NK-92 (cell line): ENCODE data around the gene PRKAR1B.

Experiments
- DNase-seq: peaks from one replicate; lab custom pipeline; 2025; ENCODE audit not compliant: unreplicated experiment; lab: John Stamatoyannopoulos, UW

The PRKAR1B gene

DNA sequence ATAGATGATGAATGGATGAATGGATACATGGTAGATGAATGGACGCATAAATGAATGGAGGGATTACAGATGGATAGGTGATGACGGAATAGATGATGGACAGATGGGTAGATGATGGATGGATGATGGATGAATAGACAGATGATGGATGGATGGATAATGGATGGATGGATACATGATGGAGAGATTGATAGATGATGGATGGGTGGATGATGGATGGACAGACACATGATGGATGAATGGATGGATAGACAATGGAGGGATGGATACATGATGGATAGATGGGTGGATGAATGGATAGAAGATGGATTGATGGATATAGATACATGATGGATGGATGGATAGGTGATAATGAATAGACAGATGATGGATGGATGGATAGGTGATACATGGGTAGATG, 198.6 kb downstream of the PRKAR1B start:
- DNase-seq: no peak

DNA sequence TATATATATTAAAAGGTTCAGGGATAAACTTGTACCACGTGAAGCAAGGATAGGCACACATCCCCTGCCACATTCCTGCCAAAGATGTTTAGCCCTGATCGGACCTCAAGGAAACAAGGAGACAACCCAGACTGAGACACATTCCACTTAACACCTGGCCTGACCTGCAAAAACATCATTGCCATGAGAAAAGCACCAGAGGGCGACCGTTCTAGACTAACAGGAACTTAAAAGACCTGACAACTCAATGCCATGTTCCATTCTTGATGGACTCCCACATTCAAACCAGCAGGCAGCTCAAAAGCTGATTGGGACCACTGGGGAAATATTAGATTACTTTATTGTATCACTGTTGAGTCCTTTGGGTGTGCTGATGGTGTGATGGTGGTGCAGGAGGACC, 199.4 kb downstream of the PRKAR1B start:
- DNase-seq: no peak

DNA sequence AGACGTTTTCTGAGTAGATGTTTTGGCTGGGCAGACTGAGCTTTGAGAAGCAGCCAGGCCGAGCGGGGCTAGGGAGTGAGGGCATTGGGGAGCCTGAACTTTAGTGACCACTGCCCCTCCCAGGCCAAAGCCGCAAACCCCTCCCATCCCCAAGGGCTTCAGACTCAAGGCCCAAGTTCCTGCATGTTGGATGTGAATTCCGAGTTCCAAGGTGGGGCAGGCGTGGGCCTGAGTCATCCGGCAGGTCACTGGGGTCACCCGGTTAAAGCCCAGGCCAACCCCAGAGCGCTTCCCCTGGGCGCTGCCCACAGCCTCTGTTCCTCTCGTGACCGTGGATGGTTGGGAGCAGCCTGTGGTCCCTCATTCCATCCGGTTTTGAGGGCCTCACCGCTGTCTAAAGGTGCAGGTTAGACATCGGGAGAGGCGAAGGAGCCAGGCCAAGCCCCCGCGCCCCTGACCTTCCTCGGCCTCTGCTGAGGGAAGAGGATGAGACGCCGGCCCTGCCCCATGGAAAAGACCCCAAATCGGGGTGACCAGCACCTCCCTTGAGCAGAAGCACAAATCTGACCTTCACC, 200.5 kb downstream of the PRKAR1B start:
- no peak for DNase-seq

DNA sequence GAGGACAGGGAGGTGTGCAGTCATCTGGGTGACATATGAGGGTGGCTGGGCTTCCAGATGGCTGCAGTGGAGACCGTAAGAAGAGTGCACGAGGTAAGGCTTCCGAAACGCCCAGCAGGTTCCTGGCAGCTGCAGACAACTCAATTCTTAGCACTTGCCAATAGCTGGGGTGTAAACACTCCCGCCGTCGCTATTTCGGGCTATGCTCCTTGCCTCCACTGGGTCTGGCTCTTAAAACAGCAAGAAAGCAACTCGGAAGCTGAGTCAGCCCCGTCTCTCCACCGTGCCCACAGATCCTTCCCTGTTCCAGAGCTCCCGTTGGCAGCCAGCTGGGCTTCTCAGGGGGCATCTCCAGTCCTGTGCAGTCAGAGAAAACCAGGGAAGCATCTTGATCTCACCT, 201.3 kb downstream of the PRKAR1B start:
- no peak for DNase-seq

DNA sequence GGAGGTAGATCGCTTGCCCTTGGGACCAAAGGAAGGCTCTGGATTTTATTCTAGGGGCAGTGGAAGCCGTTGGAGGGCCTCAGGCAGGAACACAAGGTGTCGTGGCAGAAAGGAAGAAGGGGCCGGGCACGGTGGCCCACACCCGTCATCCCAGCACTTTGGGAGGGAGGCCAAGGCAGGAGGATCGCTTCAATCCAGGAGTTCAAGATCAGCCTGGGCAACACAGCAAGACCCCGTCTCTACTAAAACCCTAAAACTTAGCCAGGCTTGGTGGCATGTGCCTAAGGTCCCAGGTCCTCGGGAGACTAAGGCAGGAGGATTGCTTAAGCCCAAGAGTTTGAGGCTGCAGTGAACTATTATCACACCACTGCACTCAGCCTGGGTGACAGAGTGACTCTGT, 202.3 kb downstream of the PRKAR1B start:
- DNase-seq: no peak

DNA sequence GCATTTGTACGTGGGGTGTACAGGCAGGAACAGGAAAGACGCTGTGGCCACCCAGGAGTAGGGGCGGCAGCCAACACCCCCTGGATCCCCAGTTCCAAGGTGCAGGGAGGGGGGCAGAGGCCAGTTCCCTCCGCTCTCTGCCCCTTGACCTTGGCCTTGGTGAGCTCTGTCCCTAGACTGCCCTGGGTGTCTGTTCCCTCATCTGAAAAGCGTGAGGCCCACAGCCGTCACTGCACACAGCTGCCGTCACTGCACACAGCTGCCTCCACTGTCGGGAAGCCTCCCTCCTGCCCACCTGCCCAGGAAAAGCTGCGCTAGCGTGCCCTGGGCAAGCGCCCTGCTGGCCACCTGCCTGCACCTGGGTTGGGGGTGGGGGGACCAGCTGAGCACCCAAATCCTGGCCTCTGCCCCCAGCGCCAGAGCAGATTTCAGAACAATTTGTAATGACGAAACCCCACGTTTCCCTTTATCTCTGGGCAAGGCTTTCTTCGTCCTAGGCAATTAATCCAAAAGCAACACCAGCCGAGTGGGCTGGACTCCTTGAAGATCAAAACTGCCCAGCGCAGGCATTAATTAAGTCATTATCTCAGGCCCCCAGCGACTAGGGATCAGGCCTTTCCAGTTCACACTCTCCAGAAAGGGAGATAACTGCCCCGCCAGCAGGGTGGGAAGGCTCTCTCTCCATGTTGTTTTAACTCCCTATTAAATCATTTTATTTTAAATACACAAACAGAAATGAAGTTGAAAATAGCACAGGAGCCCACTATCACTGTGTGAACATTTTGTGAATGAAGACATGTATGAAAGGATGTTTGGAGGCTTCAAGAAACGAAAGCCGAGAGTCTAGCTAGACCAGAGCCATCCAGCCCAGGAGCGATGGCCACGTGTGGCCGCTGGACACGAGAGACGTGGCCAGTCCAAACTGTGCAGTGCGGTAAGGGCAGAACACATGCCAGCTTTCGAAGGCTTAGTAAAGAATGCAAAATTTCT, 203.4 kb downstream of the PRKAR1B start:
- no peak for DNase-seq

DNA sequence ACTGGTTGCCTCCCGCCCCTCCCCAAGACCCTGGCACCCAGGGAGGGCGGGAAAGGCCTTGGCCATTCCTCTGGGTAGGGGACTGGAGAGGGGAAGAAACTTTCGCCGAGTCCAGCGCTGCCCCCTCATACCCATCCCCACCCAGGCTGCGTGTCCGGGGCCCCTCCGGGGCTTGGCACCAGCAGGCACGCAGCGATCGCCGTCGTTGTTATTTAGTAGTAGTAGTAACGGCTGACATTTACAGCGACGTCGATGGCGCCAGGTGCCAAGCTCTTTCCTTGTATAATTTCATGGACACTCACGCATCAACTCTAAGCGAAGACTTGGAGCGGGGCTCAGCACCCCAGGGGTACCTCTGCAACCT, 204.1 kb downstream of the PRKAR1B start:
- DNase-seq: no peak

DNA sequence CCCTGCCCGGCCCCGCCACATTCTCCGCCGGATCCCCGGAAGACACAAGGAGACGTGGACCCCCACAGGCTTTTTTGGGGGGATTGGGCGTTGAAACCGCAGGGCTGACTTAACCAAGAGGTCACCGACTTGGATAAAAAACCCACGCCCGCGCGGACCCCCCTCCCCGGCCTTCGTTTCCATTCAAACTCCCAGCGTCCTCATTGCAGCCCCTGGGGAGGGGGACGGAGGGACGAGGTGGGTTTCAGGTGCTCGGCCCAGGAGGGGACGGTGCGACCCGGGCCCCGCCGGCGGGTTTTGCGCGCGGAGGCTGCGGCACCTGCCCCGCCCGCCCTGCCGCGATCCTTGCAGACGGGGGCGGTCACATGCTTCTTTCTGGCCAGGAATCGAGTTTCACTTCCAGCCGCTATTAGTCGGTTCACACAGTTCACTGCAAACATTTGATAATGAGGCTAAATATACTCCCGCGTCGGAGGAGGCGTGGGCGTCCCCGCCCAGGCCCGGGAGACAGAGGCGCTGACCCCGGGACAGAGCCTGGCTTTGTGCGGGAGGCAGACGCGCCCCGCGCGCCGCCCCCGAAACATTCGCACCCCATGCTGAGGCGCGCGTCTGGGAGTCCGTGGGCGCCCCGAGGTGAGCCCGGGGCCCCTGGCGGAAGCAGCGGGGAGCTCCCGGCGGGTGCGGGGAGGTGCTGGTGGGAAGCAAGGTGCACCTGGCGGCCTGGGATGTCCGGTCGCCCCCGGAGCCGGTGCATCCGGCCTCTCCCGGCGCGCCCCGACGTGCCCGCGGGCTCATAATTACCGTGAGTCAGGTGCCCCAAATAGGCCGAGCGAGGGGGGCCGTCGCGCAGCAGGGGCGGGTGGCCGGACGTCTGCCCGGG, 204.8 kb downstream of the PRKAR1B start:
- DNase-seq: no peak

DNA sequence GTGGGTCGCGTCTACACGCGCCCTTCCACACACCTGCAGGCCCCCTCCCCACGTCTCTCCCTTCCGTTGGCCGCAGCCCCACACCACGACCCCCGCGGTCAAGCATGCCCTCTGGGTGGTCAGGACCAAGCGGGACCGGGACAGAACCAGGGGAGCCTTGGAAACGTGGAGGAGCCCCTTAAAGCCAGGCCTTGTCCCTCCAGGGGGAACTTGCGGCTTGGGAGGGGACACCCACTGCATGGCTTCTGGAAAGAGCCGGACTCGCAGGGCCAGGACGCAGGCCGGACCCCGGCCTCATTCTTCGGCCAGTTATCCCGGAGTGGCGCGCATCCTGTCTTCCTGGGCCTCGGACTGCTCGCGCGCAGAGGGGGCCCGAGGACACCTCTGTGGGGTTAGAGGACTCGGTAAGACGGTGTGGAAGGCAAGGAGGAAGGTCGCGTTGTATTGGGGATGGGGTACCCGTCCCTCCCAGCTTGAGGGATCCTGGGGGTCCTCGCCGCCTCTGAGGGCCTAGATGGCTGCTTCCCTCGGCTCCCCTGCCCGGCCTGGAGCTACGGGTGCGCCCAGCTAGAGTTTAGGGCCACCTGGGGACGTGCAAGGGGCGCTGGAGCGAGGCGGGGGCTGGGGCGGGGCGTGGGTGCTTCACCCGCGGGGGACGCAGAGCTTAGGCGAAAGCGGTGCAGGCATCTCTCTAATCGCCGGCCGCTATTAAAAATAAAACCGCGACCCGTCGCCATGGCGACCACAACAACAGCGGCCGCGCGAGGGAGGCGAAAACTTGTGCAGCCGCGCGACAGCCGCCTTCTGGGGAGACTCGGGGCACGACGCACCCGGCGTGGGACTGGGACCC, 205.6 kb downstream of the PRKAR1B start:
- no peak for DNase-seq

DNA sequence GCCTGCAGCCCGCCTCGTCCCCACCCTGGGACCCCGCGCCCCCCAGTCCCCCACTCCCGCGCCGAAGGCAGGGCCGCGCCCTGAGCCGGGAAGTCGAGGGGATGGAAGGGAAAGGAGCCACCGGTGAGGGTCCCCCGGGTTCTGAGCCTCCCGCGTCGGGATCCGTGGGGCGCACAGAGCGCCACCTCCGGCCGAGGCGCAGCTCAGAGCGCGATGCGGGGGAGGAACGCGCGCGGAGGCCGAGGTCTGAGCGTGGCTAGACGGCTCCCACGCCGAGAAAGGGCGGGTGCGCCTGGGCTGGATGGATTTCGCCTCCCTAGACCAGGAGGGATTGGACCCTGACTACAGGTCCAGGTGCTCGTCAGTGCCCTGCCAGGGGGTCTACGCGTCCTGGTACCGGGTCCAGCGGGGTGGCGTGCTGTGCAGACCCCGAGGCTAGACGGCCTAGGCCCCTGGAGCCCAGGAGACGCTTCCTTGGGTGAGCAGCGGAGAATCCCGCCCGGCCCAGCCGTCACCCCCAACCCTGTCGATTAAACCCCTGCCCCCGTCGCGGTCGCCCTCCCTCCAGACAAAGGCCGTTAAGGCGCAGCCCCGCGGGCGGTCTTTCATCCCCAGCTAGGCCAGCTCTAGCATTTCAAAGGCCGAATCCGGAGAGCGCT, 206.4 kb downstream of the PRKAR1B start:
- DNase-seq: no peak

DNA sequence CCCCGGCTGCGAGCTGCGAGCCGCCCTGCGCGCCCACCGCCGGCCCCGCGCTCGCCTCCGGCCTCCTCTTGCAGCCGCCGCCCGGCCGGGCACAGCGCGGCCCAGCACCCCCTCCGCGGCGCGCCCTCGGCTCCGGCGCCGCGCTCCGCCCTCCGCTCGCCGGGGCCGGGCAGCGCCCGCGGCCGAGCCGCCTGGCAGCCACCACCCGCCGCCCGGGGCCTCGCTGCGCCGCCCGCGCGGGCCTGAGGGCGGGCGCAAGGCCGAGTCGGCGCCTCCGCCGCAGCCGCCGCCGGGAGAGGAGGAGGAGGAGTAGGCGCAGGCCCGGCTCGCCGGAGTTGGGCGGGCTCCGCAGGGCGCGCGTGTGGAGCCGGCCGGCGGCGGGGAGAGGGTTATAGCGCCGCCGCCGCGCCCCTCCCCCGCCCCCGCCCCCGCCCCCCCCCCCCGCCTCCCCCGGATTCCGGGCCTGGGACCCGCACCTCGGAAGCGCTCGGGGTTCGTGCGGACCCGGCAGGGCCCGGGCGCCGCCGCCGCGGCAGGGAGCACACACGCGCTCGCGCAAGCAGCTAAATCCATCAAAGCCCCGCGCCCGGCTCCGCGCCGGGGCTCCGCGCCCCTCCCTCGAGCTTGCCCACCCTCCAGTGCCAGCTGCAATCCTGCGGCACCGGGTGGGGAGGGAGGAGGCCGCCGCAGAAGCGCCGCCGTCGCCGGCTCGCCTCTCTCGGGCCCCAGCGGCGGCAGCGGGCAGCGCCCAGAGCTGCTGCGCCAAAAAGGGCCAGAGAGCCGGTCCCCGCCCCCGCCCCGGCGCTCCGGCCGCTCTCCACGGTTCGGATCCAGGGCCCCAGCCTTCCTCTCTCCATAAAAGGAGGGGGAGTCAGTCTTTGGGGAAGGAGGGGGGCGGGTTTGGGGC, 207.3 kb downstream of the PRKAR1B start, which contains the start of gene PDGFA:
TSS of gene PDGFA (minus strand) at position 363 of the 907 bp plus-strand sequence. CDS start 845 bp downstream, outside the sequence.
- no peak for DNase-seq

DNA sequence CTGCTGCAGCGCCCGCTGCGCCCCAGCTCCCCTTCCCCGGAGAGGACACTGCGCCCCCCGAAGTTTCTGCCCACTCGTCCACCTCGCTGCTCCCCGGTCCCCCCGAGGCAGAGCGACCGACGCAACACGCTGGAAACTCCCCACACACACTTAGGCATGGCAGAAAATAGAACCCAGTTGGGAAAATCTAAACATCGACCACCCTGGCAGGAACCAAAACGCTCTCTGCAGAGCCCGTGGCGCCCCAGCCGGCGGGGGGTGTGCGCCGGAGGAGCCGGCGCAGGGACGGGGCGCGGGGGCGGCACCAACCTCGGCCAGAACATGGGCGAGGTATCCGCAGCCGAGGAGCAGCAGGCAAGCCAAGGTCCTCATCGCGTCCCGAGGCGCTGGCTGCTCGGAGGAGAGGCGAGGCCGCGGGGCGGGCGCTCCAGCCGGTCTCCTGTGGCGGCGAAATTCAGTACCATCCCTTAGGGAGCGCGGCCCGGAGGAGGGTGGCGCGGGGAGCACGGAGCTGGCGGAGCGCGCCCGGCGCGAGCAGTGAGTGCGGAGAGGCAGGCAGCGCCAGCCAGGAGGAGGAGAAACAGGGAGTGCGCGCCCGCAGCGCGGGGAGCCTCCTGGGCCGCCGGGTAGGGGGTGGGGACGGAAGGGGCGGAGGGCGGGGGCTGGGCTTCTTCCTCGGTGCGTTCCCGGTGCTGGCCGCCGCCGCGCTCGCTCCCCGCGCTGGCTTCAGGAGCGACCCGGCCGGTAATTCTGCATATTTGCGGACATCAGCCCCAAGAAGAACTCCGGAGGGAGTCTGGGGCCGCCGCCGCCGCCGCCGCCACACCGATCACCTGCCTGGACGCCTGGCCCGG, 208.2 kb downstream of the PRKAR1B start:
- DNase-seq: no peak

DNA sequence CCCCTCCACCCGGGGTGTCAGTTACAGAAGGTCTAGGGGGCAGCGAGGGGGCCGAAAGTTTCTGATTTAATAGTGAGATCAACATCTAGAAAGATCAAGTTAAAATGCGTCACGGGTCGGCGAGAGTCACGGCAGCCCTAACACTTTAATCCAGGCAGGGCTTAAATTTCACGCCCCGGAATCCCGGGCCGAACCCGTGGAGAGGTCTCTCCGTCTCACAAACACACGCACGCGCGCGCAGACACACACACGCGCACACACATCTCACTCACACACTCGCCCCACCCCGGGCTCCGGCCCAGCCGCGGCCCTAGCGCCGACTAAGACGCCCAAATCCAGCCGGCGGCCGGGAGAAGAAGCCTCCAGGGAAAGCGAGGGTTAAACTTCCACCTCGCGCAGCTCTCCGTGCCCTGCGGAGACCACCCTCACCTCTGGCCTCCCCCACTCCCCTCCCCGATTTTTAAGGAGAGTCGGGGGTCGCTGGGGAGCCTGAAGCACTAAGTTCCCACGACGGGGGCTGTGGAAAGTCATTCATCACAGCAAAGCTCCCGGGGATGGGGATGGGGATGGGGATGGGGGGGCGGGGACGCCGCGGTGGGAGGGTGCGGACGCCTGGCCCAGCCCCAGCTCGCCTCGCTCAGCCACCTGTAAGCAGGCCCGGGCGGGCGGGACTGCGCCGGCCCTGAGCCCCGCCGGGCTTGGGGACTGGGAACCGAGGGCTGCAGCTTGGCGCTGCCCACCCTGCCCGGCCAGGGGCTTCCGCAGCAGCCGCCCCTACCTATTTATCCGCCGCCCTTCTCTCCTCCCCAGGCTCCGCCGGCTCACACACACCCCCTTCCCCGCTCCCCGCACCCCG, 209.1 kb downstream of the PRKAR1B start:
- no peak for DNase-seq

DNA sequence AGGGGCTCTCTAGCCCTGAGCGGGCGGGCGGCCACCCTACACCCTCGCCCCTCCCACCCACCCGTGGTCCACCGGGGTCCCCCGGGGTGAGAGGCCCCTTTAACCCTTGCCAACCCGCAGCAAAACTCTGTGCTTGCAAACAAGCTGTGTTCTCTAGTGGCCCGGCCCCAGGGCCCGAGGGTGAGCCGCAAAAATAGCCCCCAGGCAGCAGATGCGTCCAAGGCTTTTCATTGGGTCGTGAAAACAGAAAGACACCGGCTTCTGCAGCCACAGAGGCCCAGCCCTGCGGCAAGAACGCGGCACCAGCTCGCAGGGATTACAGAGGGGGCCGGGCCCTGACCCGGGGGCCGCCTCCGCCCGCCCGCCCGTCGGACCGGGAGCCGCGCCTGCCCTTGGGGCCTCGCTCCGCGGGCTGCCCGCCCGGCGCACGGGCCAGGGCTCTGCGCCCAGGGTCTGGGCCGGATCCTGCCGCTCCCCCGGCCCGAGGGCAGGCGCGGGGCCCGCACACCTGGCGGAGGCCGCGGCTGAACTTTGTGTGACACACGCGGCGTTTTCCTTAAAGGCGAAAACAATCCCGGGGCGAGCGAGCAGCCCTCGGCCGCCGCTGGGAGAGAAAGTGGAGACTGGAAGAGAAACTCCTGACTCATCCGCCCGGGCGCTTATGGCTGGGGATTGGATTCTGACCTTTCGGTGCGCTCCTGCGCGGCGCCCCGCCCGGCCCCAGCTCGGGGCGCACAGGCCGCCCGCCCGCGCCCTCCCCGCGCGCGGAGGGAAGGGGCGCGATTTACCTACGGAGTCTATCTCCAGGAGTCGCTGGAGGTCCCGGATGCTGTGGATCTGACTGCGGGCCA, 210.2 kb downstream of the PRKAR1B start:
- no peak for DNase-seq

DNA sequence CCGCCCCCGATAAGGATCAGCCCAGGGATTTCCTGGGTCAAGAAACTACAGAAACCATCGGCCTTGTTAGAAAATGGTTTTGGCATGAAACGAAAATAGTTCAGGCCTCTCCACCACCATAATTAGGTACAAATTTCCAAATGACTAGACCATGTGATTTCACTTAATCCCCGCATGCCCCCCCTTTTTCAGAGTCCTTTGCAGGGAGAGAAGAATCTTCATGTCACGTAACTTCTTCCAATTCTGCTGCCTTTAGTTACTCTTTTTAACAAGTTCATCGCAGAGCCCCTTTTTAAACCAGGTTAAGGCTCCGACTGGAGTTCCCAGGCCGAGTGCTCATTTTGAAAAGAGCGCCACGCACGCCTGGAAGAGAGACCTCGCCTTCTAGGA, 210.9 kb downstream of the PRKAR1B start:
- DNase-seq: no peak

DNA sequence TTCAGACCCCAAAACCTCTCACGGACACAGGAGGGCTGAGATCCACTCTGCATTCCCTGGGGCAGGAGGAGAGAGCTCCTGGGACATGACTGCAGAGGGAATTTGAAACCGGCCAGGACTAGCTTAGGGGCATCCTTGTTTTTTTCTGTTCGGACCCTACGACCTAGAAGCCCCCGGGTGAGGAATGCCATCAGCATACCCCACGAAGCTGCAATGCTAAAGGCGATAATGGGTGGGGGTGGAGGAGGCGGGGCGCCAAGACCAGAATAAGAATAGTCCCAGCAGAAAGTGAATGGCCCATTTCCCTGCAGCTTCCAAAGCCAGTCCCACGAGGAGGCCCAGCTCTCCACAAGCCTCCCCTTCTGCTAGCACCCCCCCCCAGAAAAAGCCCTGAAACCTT, 211.5 kb downstream of the PRKAR1B start:
- no peak for DNase-seq
